Embryonic facial prominence (tissue), 1 donor: ENCODE results near the gene XXYLT1.
"Not testable (repeated sequence)": the region's sequence is repeated elsewhere in the genome, so short reads cannot be mapped to it uniquely, and the experiment has no call there.

Experiments used
- DNase-seq: peaks from one replicate; pipeline ENCODE4 v3.0.0-alpha.2; 2016; ENCODE audit errors: extremely low spot score

Gene XXYLT1

GRCh38 chr3:195113048-195113447 lies 157.9 kb downstream of the XXYLT1 start:
- no peak for DNase-seq

GRCh38 chr3:195112361-195112791 lies 158.6 kb downstream of the XXYLT1 start:
- DNase-seq = no peak

- DNase-seq = no peak
Observed at GRCh38 chr3:195111766-195112165, 159.2 kb downstream of the XXYLT1 start.

- DNase-seq = no peak
Observed at GRCh38 chr3:195111319-195111705, 159.6 kb downstream of the XXYLT1 start.

- no peak for DNase-seq
Observed at GRCh38 chr3:195110647-195111318, 160.2 kb downstream of the XXYLT1 start.

- no peak for DNase-seq
Observed at GRCh38 chr3:195109098-195109657, 161.8 kb downstream of the XXYLT1 start.

GRCh38 chr3:195107593-195107992 lies 163.4 kb downstream of the XXYLT1 start:
- DNase-seq = no peak

GRCh38 chr3:195107031-195107430 lies 163.9 kb downstream of the XXYLT1 start:
- DNase-seq = not testable (repeated sequence)

- DNase-seq = no peak
Observed at GRCh38 chr3:195106418-195106906, 164.5 kb downstream of the XXYLT1 start.

- DNase-seq = no peak
Observed at GRCh38 chr3:195105841-195106417, 165.0 kb downstream of the XXYLT1 start.

- no peak for DNase-seq
Observed at GRCh38 chr3:195105389-195105788, 165.6 kb downstream of the XXYLT1 start.

GRCh38 chr3:195104340-195104739 lies 166.6 kb downstream of the XXYLT1 start:
- no peak for DNase-seq

GRCh38 chr3:195103623-195104022 lies 167.3 kb downstream of the XXYLT1 start:
- no peak for DNase-seq

- DNase-seq = no peak
Observed at GRCh38 chr3:195102609-195103467, 168.1 kb downstream of the XXYLT1 start.

GRCh38 chr3:195101927-195102608 lies 168.9 kb downstream of the XXYLT1 start:
- DNase-seq = no peak

GRCh38 chr3:195101001-195101583 lies 169.9 kb downstream of the XXYLT1 start:
- no peak for DNase-seq

- DNase-seq = no peak
Observed at GRCh38 chr3:195099951-195100785, 170.8 kb downstream of the XXYLT1 start.

GRCh38 chr3:195098741-195099525 lies 172.0 kb downstream of the XXYLT1 start:
- DNase-seq = no peak
